Transverse colon (tissue), 4 donors: Measurements from ENCODE around the gene OMD.

ENCODE experiments used
- EP300 ChIP-seq: sonication (generic); formaldehyde crosslinking; IDR thresholded peaks from one replicate; pipeline ENCODE4 v1.6.1; 2017; ENCODE audit warnings: antibody characterized with exemption, low read depth
- POLR2A ChIP-seq: fragments of 450-650 bp; IDR thresholded peaks from one replicate; pipeline ENCODE4 v1.6.1; 2016; ENCODE audit warnings: antibody characterized with exemption, mild to moderate bottlenecking, moderate library complexity
- POLR2AphosphoS5 ChIP-seq, 3 donors: sonication (generic); formaldehyde crosslinking; IDR thresholded peaks; one replicate each; pipeline ENCODE4 v1.6.1; 2016; ENCODE audit warnings: antibody characterized with exemption in 3 of 3
- TF ChIP-seq, protein P1 (sequence below), 5 experiments: fragments of 200-600 bp in 3 of 5; fragments of 450-650 bp in 2 of 5; sonication (generic) in 3 of 5; IDR thresholded peaks; 1 replicate in 2 of 5; 2 replicates in 3 of 5; pipeline ENCODE4 v1.5.1; 2016 to 2017; ENCODE audit warnings: antibody characterized with exemption in 5 of 5, inconsistent platforms in 3 of 5, mild to moderate bottlenecking in 2 of 5, moderate library complexity in 1 of 5

DNA sequence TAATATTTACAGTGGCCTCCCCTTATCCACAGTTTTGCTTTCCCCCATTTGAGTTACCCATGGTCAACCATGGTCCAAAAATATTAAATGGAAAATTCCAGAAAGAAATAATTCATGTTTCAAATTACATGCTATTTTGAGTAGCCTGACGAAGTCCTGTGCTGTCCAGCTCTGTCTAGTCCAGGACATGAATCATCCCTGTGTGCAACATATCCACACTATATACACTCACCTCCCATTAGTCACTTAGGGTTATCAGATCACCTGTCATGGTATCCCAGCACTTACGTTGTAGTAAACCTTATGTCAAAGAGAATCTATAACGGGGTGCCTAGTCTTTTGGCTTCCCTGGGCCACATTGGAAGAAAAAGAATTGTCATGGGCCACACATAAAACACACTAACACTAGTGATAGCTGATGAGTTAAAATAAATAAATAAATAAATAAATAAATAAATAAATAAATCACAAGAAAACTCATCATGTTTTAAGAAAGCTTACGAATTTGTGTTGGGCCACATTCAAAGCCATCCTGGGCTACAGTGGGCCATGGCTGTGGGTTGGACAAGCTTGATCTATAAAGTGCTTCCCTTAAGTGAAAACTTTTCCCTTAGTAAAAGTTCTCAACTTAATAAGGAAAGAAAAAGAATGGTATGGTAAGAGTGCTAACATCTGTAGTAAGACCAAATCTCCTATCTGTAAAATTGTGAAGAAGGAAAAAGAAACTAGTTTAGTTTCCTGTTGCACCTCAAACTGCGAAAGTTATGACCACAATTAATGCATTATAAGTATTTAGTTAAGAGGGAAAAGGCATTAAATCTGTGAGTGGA lies 15.9 kb upstream of the OMD start:
- TF ChIP-seq, protein P1, sequence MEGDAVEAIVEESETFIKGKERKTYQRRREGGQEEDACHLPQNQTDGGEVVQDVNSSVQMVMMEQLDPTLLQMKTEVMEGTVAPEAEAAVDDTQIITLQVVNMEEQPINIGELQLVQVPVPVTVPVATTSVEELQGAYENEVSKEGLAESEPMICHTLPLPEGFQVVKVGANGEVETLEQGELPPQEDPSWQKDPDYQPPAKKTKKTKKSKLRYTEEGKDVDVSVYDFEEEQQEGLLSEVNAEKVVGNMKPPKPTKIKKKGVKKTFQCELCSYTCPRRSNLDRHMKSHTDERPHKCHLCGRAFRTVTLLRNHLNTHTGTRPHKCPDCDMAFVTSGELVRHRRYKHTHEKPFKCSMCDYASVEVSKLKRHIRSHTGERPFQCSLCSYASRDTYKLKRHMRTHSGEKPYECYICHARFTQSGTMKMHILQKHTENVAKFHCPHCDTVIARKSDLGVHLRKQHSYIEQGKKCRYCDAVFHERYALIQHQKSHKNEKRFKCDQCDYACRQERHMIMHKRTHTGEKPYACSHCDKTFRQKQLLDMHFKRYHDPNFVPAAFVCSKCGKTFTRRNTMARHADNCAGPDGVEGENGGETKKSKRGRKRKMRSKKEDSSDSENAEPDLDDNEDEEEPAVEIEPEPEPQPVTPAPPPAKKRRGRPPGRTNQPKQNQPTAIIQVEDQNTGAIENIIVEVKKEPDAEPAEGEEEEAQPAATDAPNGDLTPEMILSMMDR (IDR thresholded peaks at IDR 0.05), result no peak
- TF ChIP-seq POLR2A (no peak), EP300 (no peak), POLR2AphosphoS5 (IDR thresholded peaks at IDR 0.05) (no peak)
